AG04449 (cell line): ENCODE measurements around the gene LIN7A.
A peak's percentile ranks its signal among the peaks of the same experiment; 100 is the strongest.

Experiments
- CTCF ChIA-PET: fragments of 350-600 bp; formaldehyde crosslinking; extraction: SDS; loops from one replicate; lab custom pipeline; 2021; ENCODE audit warnings: antibody characterized with exemption; lab: Yijun Ruan, JAX
- POLR2A ChIA-PET: fragments of 400-600, 350-600 bp; formaldehyde crosslinking; extraction: SDS; loops from one replicate; lab custom pipeline; 2020; ENCODE audit warnings: antibody characterized with exemption, inconsistent platforms; lab: Yijun Ruan, JAX
- DNase-seq: peaks from one replicate; pipeline ENCODE4 v3.0.0-alpha.2; 2010; ENCODE audit warnings: low read depth, low spot score
- H3K4me3 ChIP-seq: 2 replicates; pipeline ENCODE4 v1.5.1; 2011; ENCODE audit warnings: low read depth, mild to moderate bottlenecking, control low read depth, low read length
- CTCF ChIP-seq: IDR thresholded peaks from one replicate; pipeline ENCODE4 v1.5.1; 2011; ENCODE audit warnings: mild to moderate bottlenecking, moderate library complexity, low read length, control low read depth, inconsistent platforms; ENCODE audit not compliant: insufficient read depth; ENCODE audit errors: missing control alignments

LIN7A gene

GRCh38 chr12:80937391-80938238 lies at the start of gene LIN7A:
Gene LIN7A (minus strand): TSS chr12:80937934. CDS start chr12:80937722, 212 bp downstream.
- H3K4me3 ChIP-seq: peak within 1 kb of the TSS; percentile 86
- no peak for TF ChIP-seq CTCF
- CTCF ChIA-PET: interaction anchor here (1.3 to 2.3 kb wide), 3 partner anchors 10 to 159 kb away, joined by 3 to 14 read pairs (median 3); no protein-coding TSS in a partner anchor
- DNase-seq: no peak
- POLR2A ChIA-PET: interaction anchor here (1.0 to 1.5 kb wide), 2 partner anchors 99 to 159 kb away, joined by 3 to 5 read pairs; no protein-coding TSS in a partner anchor

GRCh38 chr12:80986224-80986623 lies 48.5 kb upstream of the LIN7A start:
- DNase-seq: no peak
- ChIA-PET CTCF (no interaction called here), POLR2A (no interaction called here)
- no peak overlapping the region for H3K4me3 ChIP-seq
- TF ChIP-seq CTCF: no peak

GRCh38 chr12:80979816-80980215 lies 42.1 kb upstream of the LIN7A start:
- DNase-seq: no peak
- POLR2A ChIA-PET: no interaction called here
- CTCF ChIA-PET: interaction anchor here (0.9 kb wide), 1 partner anchor 33 kb away, joined by 4 read pairs; no protein-coding TSS in a partner anchor
- TF ChIP-seq CTCF: no peak
- no peak overlapping the region for H3K4me3 ChIP-seq

- DNase-seq: no peak
- no peak overlapping the region for H3K4me3 ChIP-seq
- TF ChIP-seq CTCF: no peak
- POLR2A ChIA-PET: no interaction called here
- CTCF ChIA-PET: no interaction called here
These were observed 41.5 kb upstream of the LIN7A start for GRCh38 chr12:80979251-80979650.

GRCh38 chr12:80977346-80977745 lies 39.6 kb upstream of the LIN7A start:
- CTCF ChIA-PET: no interaction called here
- DNase-seq: no peak
- POLR2A ChIA-PET: no interaction called here
- no peak for TF ChIP-seq CTCF
- no peak overlapping the region for H3K4me3 ChIP-seq

- CTCF ChIA-PET: interaction anchor here (1.5 kb wide), 1 partner anchor 24 kb away, joined by 4 read pairs; no protein-coding TSS in a partner anchor
These were observed 30.6 kb upstream of the LIN7A start for GRCh38 chr12:80968326-80968725.

More at GRCh38 chr12:80968326-80968725, 30.6 kb upstream of the LIN7A start:
- no peak overlapping the region for H3K4me3 ChIP-seq
- POLR2A ChIA-PET: no interaction called here
- no peak for TF ChIP-seq CTCF
- DNase-seq: no peak
